Stimulated activated CD8-positive, alpha-beta memory T cell treated with anti-CD3 and anti-CD28 coated beads, Interleukin-12 subunit alpha, Interleukin-12 subunit beta, amount 100 ng/mL, for 4 hours (primary cell): ENCODE data around the gene CPD.
A peak's percentile ranks its signal among the peaks of the same experiment; 100 is the strongest.
"Not testable (repeated sequence)": the region's sequence is repeated elsewhere in the genome, so short reads cannot be mapped to it uniquely, and the experiment has no call there.

Experiments used
- DNase-seq: peaks from one replicate; pipeline ENCODE4 v3.0.0-alpha.2; 2020; ENCODE audit warnings: low read depth

CPD gene

GRCh38 chr17:30427611-30428010 lies 48.9 kb downstream of the CPD start:
- no peak for DNase-seq

- DNase-seq = no peak
Observed at GRCh38 chr17:30429155-30429554, 50.4 kb downstream of the CPD start.

GRCh38 chr17:30433514-30433913 lies 54.8 kb downstream of the CPD start:
- no peak for DNase-seq

- no peak for DNase-seq
Observed at GRCh38 chr17:30436729-30437128, 58.0 kb downstream of the CPD start.

- no peak for DNase-seq
Observed at GRCh38 chr17:30443721-30444120, 65.0 kb downstream of the CPD start.

GRCh38 chr17:30446640-30447039 lies 67.9 kb downstream of the CPD start:
- not testable (repeated sequence) for DNase-seq

- DNase-seq = no peak
Observed at GRCh38 chr17:30449480-30449879, 70.8 kb downstream of the CPD start.

- DNase-seq = no peak
Observed at GRCh38 chr17:30450125-30451027, 71.6 kb downstream of the CPD start.

- no peak for DNase-seq
Observed at GRCh38 chr17:30454635-30455034, 75.9 kb downstream of the CPD start.

- no peak for DNase-seq
Observed at GRCh38 chr17:30458371-30458770, 79.6 kb downstream of the CPD start.

- not testable (repeated sequence) for DNase-seq
Observed at GRCh38 chr17:30458797-30459413, 80.2 kb downstream of the CPD start.

- DNase-seq = no peak
Observed at GRCh38 chr17:30468465-30468864, 89.7 kb downstream of the CPD start.

- no peak for DNase-seq
Observed at GRCh38 chr17:30472238-30472890, 93.6 kb downstream of the CPD start.

- DNase-seq = no peak
Observed at GRCh38 chr17:30475206-30475605, 96.5 kb downstream of the CPD start.

- peak; percentile 3 for DNase-seq
Observed at GRCh38 chr17:30476726-30477082, 98.0 kb downstream of the CPD start.

GRCh38 chr17:30477083-30477773 lies 98.5 kb downstream of the CPD start, which contains the start of gene GOSR1:
TSS of gene GOSR1 (plus strand) at chr17:30477408. CDS start at chr17:30477434, 26 bp downstream.
- peak; percentile 79 for DNase-seq

- no peak for DNase-seq
Observed at GRCh38 chr17:30477774-30478115, 99.0 kb downstream of the CPD start.

- no peak for DNase-seq
Observed at GRCh38 chr17:30482555-30482954, 103.8 kb downstream of the CPD start.

- no peak for DNase-seq
Observed at GRCh38 chr17:30483159-30483558, 104.4 kb downstream of the CPD start.

GRCh38 chr17:30493780-30494179 lies 115.1 kb downstream of the CPD start:
- no peak for DNase-seq

GRCh38 chr17:30495586-30495985 lies 116.9 kb downstream of the CPD start:
- no peak for DNase-seq

GRCh38 chr17:30503558-30503957 lies 124.8 kb downstream of the CPD start:
- no peak for DNase-seq
